GM12878 (cell line): Measurements from ENCODE around the gene DNAJC5. TPM values are rescaled to one million over a fixed set of nuclear protein-coding genes. Genes with fewer than 3 reads are reported as not detected.

Source experiments
- ASH2L ChIP-seq: fragments of 300-600, 200-600 bp; sonication (generic); IDR thresholded peaks from 2 replicates; pipeline ENCODE4 v1.6.1; 2017; ENCODE audit warnings: low read depth, mild to moderate bottlenecking, borderline replicate concordance
- BACH1 ChIP-seq: fragments of 450-650 bp; IDR thresholded peaks from 2 replicates; pipeline ENCODE4 v1.6.1; 2017; ENCODE audit warnings: mild to moderate bottlenecking, borderline replicate concordance
- BMI1 ChIP-seq: fragments of 450-650 bp; IDR thresholded peaks from 2 replicates; pipeline ENCODE4 v1.6.1; 2016; ENCODE audit warnings: mild to moderate bottlenecking, moderate library complexity, borderline replicate concordance
- CBX3 ChIP-seq: fragments of 200-600 bp; sonication (generic); IDR thresholded peaks from 2 replicates; pipeline ENCODE4 v1.6.1; 2016; ENCODE audit warnings: low read depth, borderline replicate concordance
- E2F8 ChIP-seq: fragments of 450-650 bp; IDR thresholded peaks from 2 replicates; pipeline ENCODE4 v1.6.1; 2018; ENCODE audit warnings: mild to moderate bottlenecking, low read depth, moderate library complexity; ENCODE audit not compliant: partially characterized antibody
- E4F1 ChIP-seq: fragments of 450-650 bp; IDR thresholded peaks from 2 replicates; pipeline ENCODE4 v1.6.1; 2018; ENCODE audit warnings: borderline replicate concordance, mild to moderate bottlenecking; ENCODE audit not compliant: partially characterized antibody
- ETV6 ChIP-seq, 2 experiments: fragments of 450-650 bp in 1 of 2; IDR thresholded peaks in 1 of 2; conservative IDR thresholded peaks in 1 of 2; 2 replicates each; pipeline ENCODE4 v1.6.1; 2014; ENCODE audit warnings: antibody characterized with exemption in 1 of 2, borderline replicate concordance in 1 of 2, low read depth in 1 of 2, mild to moderate bottlenecking in 1 of 2, moderate library complexity in 1 of 2
- HDAC2 ChIP-seq: fragments of 200-600 bp; sonication (generic); IDR thresholded peaks from 2 replicates; pipeline ENCODE4 v1.6.1; 2017
- IRF4 ChIP-seq: IDR thresholded peaks from 2 replicates; pipeline ENCODE4 v1.6.1; 2011; ENCODE audit warnings: low read depth, low read length
- KAT2A ChIP-seq: conservative IDR thresholded peaks from 2 replicates; pipeline ENCODE4 v1.6.1; 2011; ENCODE audit warnings: low read depth, low read length; ENCODE audit not compliant: control insufficient read depth
- MAX ChIP-seq: IDR thresholded peaks from 2 replicates; pipeline ENCODE4 v1.6.1; 2012; ENCODE audit warnings: low read depth, low read length, improper control_type of control experiment
- NBN ChIP-seq: fragments of 450-650 bp; IDR thresholded peaks from 2 replicates; pipeline ENCODE4 v1.6.1; 2016
- NR2C2 ChIP-seq: IDR thresholded peaks from 2 replicates; pipeline ENCODE4 v1.6.1; 2011; ENCODE audit warnings: borderline replicate concordance, low read depth; ENCODE audit not compliant: control insufficient read depth, insufficient read length
- PML ChIP-seq: IDR thresholded peaks from 2 replicates; pipeline ENCODE4 v1.6.1; 2012; ENCODE audit warnings: low read length, inconsistent platforms
- POLR2A ChIP-seq: IDR thresholded peaks from 2 replicates; pipeline ENCODE4 v1.6.1; 2011; ENCODE audit warnings: low read depth, mild to moderate bottlenecking, low read length
- POLR2AphosphoS5 ChIP-seq: IDR thresholded peaks from 2 replicates; pipeline ENCODE4 v1.6.1; 2011; ENCODE audit warnings: mild to moderate bottlenecking, low read length, inconsistent platforms
- POU2F2 ChIP-seq: IDR thresholded peaks from 3 replicates; pipeline ENCODE4 v1.6.1; 2011; ENCODE audit warnings: low read depth, mild to moderate bottlenecking, low read length, borderline replicate concordance
- RAD21 ChIP-seq: IDR thresholded peaks from 2 replicates; pipeline ENCODE4 v1.6.1; 2011; ENCODE audit warnings: mild to moderate bottlenecking, low read depth, low read length, moderate library complexity; ENCODE audit not compliant: insufficient read depth
- RUNX3 ChIP-seq: IDR thresholded peaks from 2 replicates; pipeline ENCODE4 v1.6.1; 2012; ENCODE audit warnings: low read length, inconsistent platforms
- SMAD1 ChIP-seq: fragments of 450-650 bp; IDR thresholded peaks from 2 replicates; pipeline ENCODE4 v1.6.1; 2018; ENCODE audit warnings: mild to moderate bottlenecking, low read depth; ENCODE audit not compliant: partially characterized antibody
- STAT1 ChIP-seq: fragments of 450-650 bp; conservative IDR thresholded peaks from 2 replicates; pipeline ENCODE4 v1.6.1; 2014; ENCODE audit warnings: antibody characterized with exemption, mild to moderate bottlenecking
- TCF3 ChIP-seq: IDR thresholded peaks from 2 replicates; pipeline ENCODE4 v1.6.1; 2012; ENCODE audit warnings: low read depth, mild to moderate bottlenecking, low read length, borderline replicate concordance; ENCODE audit not compliant: insufficient read depth
- ZNF207 ChIP-seq: fragments of 450-650 bp; IDR thresholded peaks from 2 replicates; pipeline ENCODE4 v1.6.1; 2014; ENCODE audit warnings: antibody characterized with exemption, mild to moderate bottlenecking, borderline replicate concordance
- polyA plus RNA-seq, 11 experiments: library from polyadenylated mRNA; depleted of rRNA in 4 of 11; unstranded in 6 of 11; stranded (reverse) in 5 of 11; fragments of >200 nt; fragmentation: Nextera tagmentation in 4 of 11; fragmentation: Illumina TruSeq in 1 of 11; extraction: Ambion mirVana in 4 of 11; extraction: Trizol in 1 of 11; gene quantifications; 1 replicate in 1 of 11; 2 replicates in 10 of 11; pipeline versions ENCODE4 v1.2.1 to v1.2.3, GENCODE V29; 2011 to 2016; ENCODE audit warnings: inconsistent platforms in 2 of 11, missing spikeins in 2 of 11, low read depth in 1 of 11
- total RNA-seq, 4 experiments: library from RNA; depleted of rRNA in 3 of 4; stranded (reverse); fragments of >200 nt in 3 of 4; fragmentation: Illumina TruSeq in 1 of 4; extraction: Trizol in 1 of 4; gene quantifications; 2 replicates each; pipeline versions ENCODE4 v1.2.1 to v1.2.3, GENCODE V29; 2013 to 2021
- TF ChIP-seq, protein P1 (sequence below): IDR thresholded peaks from 2 replicates; pipeline ENCODE4 v1.6.1; 2011; ENCODE audit warnings: low read depth, mild to moderate bottlenecking, low read length, moderate library complexity, borderline replicate concordance; ENCODE audit errors: extremely low read depth

DNAJC5 gene
- total and polyA plus RNA-seq, 10 of the 15 experiments (the other 5 are each of a cell fraction or from before 2014, with no cell fraction given) = 0.69 to 36.8 (median 17.0) TPM

DNA sequence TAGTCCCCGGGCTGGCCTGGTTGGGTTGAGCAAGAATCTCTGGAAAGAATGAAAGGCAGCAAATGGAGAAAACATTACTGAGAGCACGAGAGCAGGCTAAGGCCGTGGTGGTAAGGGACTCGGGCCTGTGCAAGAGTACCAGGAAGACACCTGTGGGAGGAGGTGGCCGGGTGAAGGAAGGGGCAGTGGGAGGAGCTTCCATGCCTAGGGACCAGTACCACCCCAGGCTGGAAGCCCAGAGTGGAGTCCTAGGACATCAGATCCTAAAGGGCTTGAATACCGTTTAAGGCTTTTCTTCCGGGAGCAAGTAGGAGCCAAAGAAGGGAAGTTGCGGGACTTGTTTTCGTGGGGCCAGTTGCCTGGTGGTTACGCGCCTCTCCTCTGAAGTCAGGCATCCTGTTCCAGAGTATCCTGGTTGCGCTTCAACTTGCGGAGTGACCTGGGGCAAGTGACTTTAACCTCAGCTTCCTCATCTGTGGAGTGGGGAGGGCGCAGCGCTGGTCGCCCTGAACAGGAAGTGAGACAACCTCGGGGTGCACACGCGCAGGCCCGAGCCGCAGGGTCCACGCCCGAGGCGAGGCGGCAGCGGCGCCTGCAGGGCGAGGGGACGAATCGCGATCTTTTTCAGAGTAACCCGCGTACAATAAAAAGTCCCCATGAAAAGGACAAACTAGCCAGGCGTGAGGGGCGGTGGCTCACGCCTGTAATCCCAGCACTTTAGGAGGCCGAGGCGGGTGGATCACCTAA, 31.0 kb upstream of the DNAJC5 start (continued):
- TF ChIP-seq TCF3 = 0 out of 2 replicates have a peak, but pooled peaks have one; percentile 40
- peak; percentile 67; the same call in 1 of the 2 replicates for TF ChIP-seq MAX
- peak; percentile 13 for TF ChIP-seq SMAD1
- peak; percentile 82; the same call in 2 of the 3 replicates for TF ChIP-seq POU2F2
- TF ChIP-seq NBN = no peak; the same call in 1 of the 2 replicates
- TF ChIP-seq E4F1 = peak; percentile 57
- peak; percentile 79 for TF ChIP-seq BACH1
- TF ChIP-seq ASH2L = no peak
- no peak for TF ChIP-seq HDAC2
- TF ChIP-seq POLR2A = peak; percentile 78
- peak; percentile 90 for TF ChIP-seq RUNX3
- peak; percentile 59; the same call in 1 of the 2 replicates for TF ChIP-seq STAT1
- no peak for TF ChIP-seq KAT2A
- TF ChIP-seq PML = peak; percentile 43; the same call in 1 of the 2 replicates
- TF ChIP-seq CBX3 = no peak
- peak; percentile 66 for TF ChIP-seq IRF4
- TF ChIP-seq ZNF207 = peak; percentile 72; the same call in 1 of the 2 replicates
- TF ChIP-seq, protein P1, sequence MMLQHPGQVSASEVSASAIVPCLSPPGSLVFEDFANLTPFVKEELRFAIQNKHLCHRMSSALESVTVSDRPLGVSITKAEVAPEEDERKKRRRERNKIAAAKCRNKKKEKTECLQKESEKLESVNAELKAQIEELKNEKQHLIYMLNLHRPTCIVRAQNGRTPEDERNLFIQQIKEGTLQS = 0 out of 2 replicates have a peak, but pooled peaks have one; percentile 19
- no peak for TF ChIP-seq E2F8
- peak; percentile 78; the same call in 1 of the 2 replicates for TF ChIP-seq POLR2AphosphoS5
- TF ChIP-seq ETV6 (conservative IDR thresholded peaks at IDR 0.05 in 1 of 2, IDR thresholded peaks at IDR 0.05 in 1 of 2; ENCODE audit: borderline replicate concordance in 1 of 2, low read depth in 1 of 2) = peak in 1 of 2 experiments; percentile 77; a peak in 1 of 4 replicates
- peak; percentile 97 for TF ChIP-seq RAD21
- no peak for TF ChIP-seq NR2C2
- TF ChIP-seq BMI1 = no peak
